Tibial artery (tissue), 4 donors: Measurements from ENCODE around the gene PARK7.
"Not testable (repeated sequence)": the region's sequence is repeated elsewhere in the genome, so short reads cannot be mapped to it uniquely, and the experiment has no call there.

ENCODE experiments used
- DNase-seq, 2 donors: peaks; one replicate each; pipeline ENCODE4 v3.0.0-alpha.2; 2019
- H3K27ac ChIP-seq, 2 donors: fragments of 200-600 bp; sonication (generic) in 1 of 2; 1 replicate in 1 of 2; 2 replicates in 1 of 2; pipeline ENCODE4 v1.5.1; 2018 to 2019; ENCODE audit warnings: mild to moderate bottlenecking in 1 of 2
- H3K27me3 ChIP-seq, 2 donors: fragments of 200-600 bp; sonication (generic) in 1 of 2; one replicate each; pipeline versions ENCODE4 v1.5.1 to v1.6.0; 2016 to 2019
- H3K36me3 ChIP-seq, 3 donors: fragments of 200-600 bp; sonication (generic) in 2 of 3; one replicate each; pipeline ENCODE4 v1.5.1; 2016 to 2019; ENCODE audit warnings: mild to moderate bottlenecking in 2 of 3
- H3K4me1 ChIP-seq, 4 donors: fragments of 200-600 bp; sonication (generic) in 2 of 4; 1 replicate in 3 of 4; 2 replicates in 1 of 4; pipeline ENCODE4 v1.5.1; 2016 to 2019
- H3K4me3 ChIP-seq, 2 donors: fragments of 200-600 bp; sonication (generic) in 1 of 2; 1 replicate in 1 of 2; 2 replicates in 1 of 2; pipeline ENCODE4 v1.5.1; 2018 to 2019; ENCODE audit warnings: mild to moderate bottlenecking in 2 of 2
- H3K9me3 ChIP-seq, 3 donors: fragments of 200-600 bp; sonication (generic) in 1 of 3; one replicate each; pipeline ENCODE4 v1.5.1; 2016 to 2019
- CTCF ChIP-seq, 2 experiments: fragments of 200-600 bp in 1 of 2; fragments of 450-650 bp in 1 of 2; IDR thresholded peaks; one replicate each; pipeline ENCODE4 v1.5.1; 2017 to 2019; ENCODE audit warnings: antibody characterized with exemption in 2 of 2, mild to moderate bottlenecking in 1 of 2, moderate library complexity in 1 of 2
- intact Hi-C: fragments of 100-400 bp; cut with DNase I; formaldehyde crosslinking; loops from one replicate; pipeline ENCODE4 v1.15.0; 2023; ENCODE audit warnings: low total_unique reads

Gene PARK7

GRCh38 chr1:7961216-7962013, at the start of gene PARK7:
TSS of gene PARK7 (plus strand) at chr1:7961711. CDS start at chr1:7962786, 1,075 bp downstream.
- no peaks in the 10 kb centered on the region for H3K27me3 ChIP-seq
- no peaks in the 10 kb centered on the region for H3K9me3 ChIP-seq
- H3K4me1 ChIP-seq = peaks cover 0 to 48% (median 30%) of the 10 kb centered on the region in 4 donors
- peaks cover 27 to 36% (median 35%) of the 10 kb centered on the region in 3 donors for H3K36me3 ChIP-seq
- peak within 1 kb of the TSS; percentile 78 to 87 for H3K4me3 ChIP-seq
- TF ChIP-seq CTCF (IDR thresholded peaks at IDR 0.05) = peak; percentile 43 to 48
- intact Hi-C loops = no loop called here
- DNase-seq = peak; percentile 99 to 100
- peak within 1 kb of the TSS; percentile 90 to 94 for H3K27ac ChIP-seq

GRCh38 chr1:7912145-7912544, 49.4 kb upstream of the PARK7 start:
- H3K9me3 ChIP-seq = no peaks in the 10 kb centered on the region
- H3K27ac ChIP-seq = no peak overlapping the region
- no peak for TF ChIP-seq CTCF (IDR thresholded peaks at IDR 0.05)
- no peaks in the 10 kb centered on the region for H3K4me1 ChIP-seq
- no peak overlapping the region for H3K4me3 ChIP-seq
- H3K36me3 ChIP-seq = no peaks in the 10 kb centered on the region
- intact Hi-C loops = no loop called here
- H3K27me3 ChIP-seq = peaks cover 0 to 4% of the 10 kb centered on the region in 2 donors
- no peak for DNase-seq

DNA sequence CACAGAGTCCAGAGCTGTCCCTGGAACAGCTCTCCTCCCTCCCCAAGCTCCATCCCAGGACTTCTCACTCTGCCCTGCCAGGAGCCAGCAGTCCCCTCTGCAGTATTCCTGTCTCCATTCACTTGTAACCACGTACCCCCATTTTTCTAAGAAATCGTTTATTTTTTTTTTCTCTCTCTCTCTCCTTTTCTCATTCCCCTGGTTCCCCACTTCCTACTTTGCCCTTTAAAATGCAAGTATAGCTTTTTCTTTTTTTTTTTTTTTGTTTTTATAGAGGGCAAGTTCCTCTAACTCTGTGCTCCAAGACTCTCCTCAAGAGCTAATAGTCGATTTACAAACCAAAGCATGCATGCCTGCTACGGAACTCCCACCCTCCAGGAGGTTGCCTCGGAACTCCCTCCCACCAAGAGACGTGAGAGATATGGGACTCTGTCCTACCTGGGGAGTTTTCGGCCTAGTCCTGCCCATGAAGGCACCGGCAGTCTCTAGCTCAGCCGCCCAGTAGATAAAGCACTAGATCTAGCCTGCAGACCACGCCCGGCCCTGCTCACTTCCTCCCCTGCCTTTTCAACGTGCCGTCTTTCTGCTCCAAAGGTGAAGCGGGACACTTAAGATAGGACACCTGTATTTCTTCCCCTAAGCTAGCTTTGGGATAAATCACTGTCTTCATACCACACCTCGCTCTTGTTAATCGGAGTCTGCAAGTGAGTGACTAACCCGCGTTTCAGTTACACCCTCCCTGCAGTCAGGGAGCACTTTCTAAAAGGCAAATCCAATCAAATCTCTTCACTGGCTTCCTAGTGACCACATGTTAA, 48.6 kb upstream of the PARK7 start:
- no peaks in the 10 kb centered on the region for H3K9me3 ChIP-seq
- TF ChIP-seq CTCF (IDR thresholded peaks at IDR 0.05) = no peak
- DNase-seq = no peak
- no peak overlapping the region for H3K4me3 ChIP-seq
- no peaks in the 10 kb centered on the region for H3K4me1 ChIP-seq
- H3K27ac ChIP-seq = no peak overlapping the region
- H3K27me3 ChIP-seq = peaks cover 0 to 4% of the 10 kb centered on the region in 2 donors
- no peaks in the 10 kb centered on the region for H3K36me3 ChIP-seq
- intact Hi-C loops = no loop called here

- Histone ChIP-seq H3K4me1 (no peaks in the 10 kb centered on the region), H3K27ac (no peak overlapping the region), H3K9me3 (no peaks in the 10 kb centered on the region), H3K36me3 (no peaks in the 10 kb centered on the region), H3K27me3 (peaks cover 0 to 6% of the 10 kb centered on the region in 2 donors), H3K4me3 (no peak overlapping the region)
- TF ChIP-seq CTCF (IDR thresholded peaks at IDR 0.05) = no peak
- intact Hi-C loops = no loop called here
- DNase-seq = no peak
Measured at GRCh38 chr1:7915826-7916500, 45.5 kb upstream of the PARK7 start.

DNA sequence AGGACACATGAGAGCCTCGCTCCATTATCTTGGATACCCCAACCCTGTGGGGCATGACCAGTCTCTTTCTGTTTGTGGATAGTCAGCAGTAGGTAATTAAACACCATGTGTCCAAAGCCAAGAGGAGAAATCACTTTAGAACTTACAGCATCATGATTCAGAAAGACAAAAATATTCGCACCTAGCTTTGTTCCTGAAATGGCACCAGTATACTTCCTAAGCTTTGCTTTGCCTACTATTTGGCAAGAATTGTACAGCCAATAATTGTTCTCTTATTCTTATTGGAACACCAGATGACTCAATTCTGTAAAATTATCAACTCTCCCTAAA, 45.0 kb upstream of the PARK7 start:
- intact Hi-C loops = no loop called here
- peaks cover 0 to 6% of the 10 kb centered on the region in 2 donors for H3K27me3 ChIP-seq
- TF ChIP-seq CTCF (IDR thresholded peaks at IDR 0.05) = no peak
- DNase-seq = no peak
- no peaks in the 10 kb centered on the region for H3K36me3 ChIP-seq
- H3K27ac ChIP-seq = no peak overlapping the region
- H3K4me1 ChIP-seq = no peaks in the 10 kb centered on the region
- no peak overlapping the region for H3K4me3 ChIP-seq
- H3K9me3 ChIP-seq = no peaks in the 10 kb centered on the region

DNA sequence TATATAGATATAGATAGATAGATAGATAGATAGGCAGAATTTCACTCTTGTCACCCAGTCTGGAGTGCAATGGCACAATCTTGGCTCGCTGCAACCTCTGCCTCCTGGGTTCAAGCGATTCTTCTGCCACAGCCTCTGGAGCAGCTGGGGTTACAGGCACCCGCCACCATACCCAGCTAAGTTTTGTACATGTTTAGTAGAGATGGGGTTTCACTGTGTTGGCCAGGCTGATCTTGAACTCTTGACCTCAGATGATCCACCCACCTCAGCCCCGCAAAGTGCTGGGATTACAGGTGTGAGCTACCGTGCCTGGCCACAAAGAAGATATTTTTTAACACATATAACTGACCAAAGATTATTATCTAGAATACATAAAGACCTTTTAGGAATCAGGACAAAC, 43.5 kb upstream of the PARK7 start:
- intact Hi-C loops, H3K4me1 ChIP-seq: not testable (repeated sequence)

More for the DNA sequence above, 43.5 kb upstream of the PARK7 start:
- not testable (repeated sequence) for H3K27ac ChIP-seq, DNase-seq, H3K4me3 ChIP-seq, H3K27me3 ChIP-seq, H3K36me3 ChIP-seq, H3K9me3 ChIP-seq
